Suprapubic skin (tissue), 4 donors: ENCODE measurements around the gene SOX21. TPM values are rescaled to one million over a fixed set of nuclear protein-coding genes. Genes with fewer than 3 reads are reported as not detected.
A peak's percentile ranks its signal among the peaks of the same experiment; 100 is the strongest.

ENCODE experiments used
- DNase-seq, 2 donors: peaks; one replicate each; pipeline ENCODE4 v3.0.0-alpha.2; 2019; ENCODE audit warnings: low spot score in 2 of 2
- H3K27ac ChIP-seq: fragments of 200-600 bp; sonication (generic); one replicate; pipeline ENCODE4 v1.5.1; 2019
- H3K27me3 ChIP-seq: fragments of 200-600 bp; sonication (generic); one replicate; pipeline ENCODE4 v1.5.1; 2019
- H3K36me3 ChIP-seq: fragments of 200-600 bp; sonication (generic); one replicate; pipeline ENCODE4 v1.5.1; 2019
- H3K4me1 ChIP-seq: fragments of 200-600 bp; sonication (generic); one replicate; pipeline ENCODE4 v1.5.1; 2019
- H3K4me3 ChIP-seq: fragments of 200-600 bp; sonication (generic); one replicate; pipeline ENCODE4 v1.5.1; 2019; ENCODE audit warnings: mild to moderate bottlenecking
- H3K9me3 ChIP-seq: fragments of 200-600 bp; sonication (generic); one replicate; pipeline ENCODE4 v1.5.1; 2019
- CTCF ChIP-seq, 2 donors: fragments of 200-600 bp in 1 of 2; fragments of 450-650 bp in 1 of 2; sonication (generic) in 1 of 2; IDR thresholded peaks; one replicate each; pipeline ENCODE4 v1.5.1; 2016 to 2019; ENCODE audit warnings: antibody characterized with exemption in 2 of 2, mild to moderate bottlenecking in 1 of 2, moderate library complexity in 1 of 2
- EP300 ChIP-seq: sonication (generic); formaldehyde crosslinking; IDR thresholded peaks from one replicate; pipeline ENCODE4 v1.6.1; 2017; ENCODE audit warnings: antibody characterized with exemption
- POLR2A ChIP-seq, 2 donors: fragments of 450-650 bp; IDR thresholded peaks; one replicate each; pipeline ENCODE4 v1.6.1; 2017; ENCODE audit warnings: antibody characterized with exemption in 2 of 2, mild to moderate bottlenecking in 2 of 2, moderate library complexity in 2 of 2
- POLR2AphosphoS5 ChIP-seq, 3 donors: sonication (generic); formaldehyde crosslinking; IDR thresholded peaks; one replicate each; pipeline ENCODE4 v1.6.1; 2017; ENCODE audit warnings: antibody characterized with exemption in 3 of 3
- WGBS: methylation state at CpG from one replicate; pipeline ENCODE4 v1.1.5; 2018; 5-methylcytosine and 5-hydroxymethylcytosine counted together
- total RNA-seq, 4 donors: library from RNA; depleted of rRNA; stranded (reverse); fragments of >200 nt; gene quantifications; one replicate each; pipeline ENCODE4 v1.1.0, GENCODE V29; 2016

The SOX21 gene
- total RNA-seq, 4 donors from 2014 or later: 9.8 to 25.1 (median 17.3) TPM

GRCh38 chr13:94717916-94718315 is 5.6 kb upstream of the SOX21 start:
- Histone ChIP-seq H3K27ac (no peak overlapping the region), H3K27me3 (peaks cover 31% of the 10 kb centered on the region), H3K4me1 (peaks cover 6% of the 10 kb centered on the region), H3K36me3 (no peaks in the 10 kb centered on the region), H3K9me3 (no peaks in the 10 kb centered on the region), H3K4me3 (no peak overlapping the region)
- TF ChIP-seq CTCF (IDR thresholded peaks at IDR 0.05): no peak
- no peak for TF ChIP-seq POLR2AphosphoS5 (IDR thresholded peaks at IDR 0.05)
- no peak for TF ChIP-seq POLR2A (IDR thresholded peaks at IDR 0.05)
- TF ChIP-seq EP300: no peak
- no peak for DNase-seq
- WGBS: 76% methylated on average over 4 of the region's 4 CpGs

GRCh38 chr13:94716016-94716415 is 3.7 kb upstream of the SOX21 start:
- Histone ChIP-seq H3K9me3 (no peaks in the 10 kb centered on the region), H3K36me3 (no peaks in the 10 kb centered on the region), H3K27ac (no peak overlapping the region), H3K27me3 (peaks cover 44% of the 10 kb centered on the region), H3K4me1 (peaks cover 21% of the 10 kb centered on the region), H3K4me3 (no peak overlapping the region)
- TF ChIP-seq POLR2AphosphoS5 (IDR thresholded peaks at IDR 0.05) (no peak), CTCF (IDR thresholded peaks at IDR 0.05) (no peak), EP300 (no peak), POLR2A (IDR thresholded peaks at IDR 0.05) (no peak)
- no peak for DNase-seq
- 61% methylated on average over 5 of the region's 5 CpGs for WGBS

- WGBS: 8% methylated on average over 7 of the region's 22 CpGs
- Histone ChIP-seq H3K4me1 (peaks cover 28% of the 10 kb centered on the region), H3K27me3 (peaks cover 67% of the 10 kb centered on the region), H3K9me3 (no peaks in the 10 kb centered on the region), H3K27ac (peak overlapping the region; percentile 81), H3K36me3 (no peaks in the 10 kb centered on the region), H3K4me3 (peak overlapping the region; percentile 56)
- no peak for DNase-seq
- TF ChIP-seq POLR2AphosphoS5 (IDR thresholded peaks at IDR 0.05): no peak
- no peak for TF ChIP-seq CTCF (IDR thresholded peaks at IDR 0.05)
- no peak for TF ChIP-seq EP300
- TF ChIP-seq POLR2A (IDR thresholded peaks at IDR 0.05): no peak
Measured at GRCh38 chr13:94713561-94714182, 1.3 kb upstream of the SOX21 start.

GRCh38 chr13:94712812-94713560 is 641 bp upstream of the SOX21 start:
- peaks cover 74% of the 10 kb centered on the region for H3K27me3 ChIP-seq
- 0% methylated on average over 39 of the region's 79 CpGs for WGBS
- no peaks in the 10 kb centered on the region for H3K36me3 ChIP-seq
- H3K4me3 ChIP-seq: peak overlapping the region; percentile 56
- H3K4me1 ChIP-seq: peaks cover 31% of the 10 kb centered on the region
- H3K9me3 ChIP-seq: no peaks in the 10 kb centered on the region
- TF ChIP-seq POLR2A (IDR thresholded peaks at IDR 0.05): no peak
- TF ChIP-seq EP300: no peak
- H3K27ac ChIP-seq: peak overlapping the region; percentile 81
- peak in 1 of 2 donors; percentile 60 for DNase-seq

- no peak for TF ChIP-seq POLR2A (IDR thresholded peaks at IDR 0.05)
- TF ChIP-seq CTCF (IDR thresholded peaks at IDR 0.05): no peak
- no peak for TF ChIP-seq EP300
- TF ChIP-seq POLR2AphosphoS5 (IDR thresholded peaks at IDR 0.05): no peak
- H3K4me3 ChIP-seq: peak overlapping the region; percentile 56
- peak in 1 of 2 donors; percentile 61 for DNase-seq
- H3K36me3 ChIP-seq: no peaks in the 10 kb centered on the region
- H3K4me1 ChIP-seq: peaks cover 40% of the 10 kb centered on the region
- no peaks in the 10 kb centered on the region for H3K9me3 ChIP-seq
- H3K27ac ChIP-seq: peak overlapping the region; percentile 81
- WGBS: no CpG with 5 or more reads among the region's 97 CpGs
- H3K27me3 ChIP-seq: peaks cover 85% of the 10 kb centered on the region
Measured at GRCh38 chr13:94711561-94712286, 621 bp downstream of the SOX21 start.
